Measurements from ENCODE around the gene SPATA31D4.
"Not testable (repeated sequence)": the region's sequence is repeated elsewhere in the genome, so short reads cannot be mapped to it uniquely, and the experiment has no call there.

SPATA31D4 gene

GRCh38 chr9:81930147-81930546 lies 1.9 kb downstream of the SPATA31D4 start:
- H3K9me3 Mint-ChIP-seq, H3K27ac Mint-ChIP-seq, DNase-seq, H3K27me3 Mint-ChIP-seq, H3K4me3 Mint-ChIP-seq, H3K4me1 Mint-ChIP-seq, ATAC-seq: not testable (repeated sequence)

- not testable (repeated sequence) for DNase-seq, H3K27me3 Mint-ChIP-seq, H3K27ac Mint-ChIP-seq, H3K9me3 Mint-ChIP-seq, H3K4me3 Mint-ChIP-seq, H3K4me1 Mint-ChIP-seq, ATAC-seq
Observed at GRCh38 chr9:81933547-81933946, 5.3 kb downstream of the SPATA31D4 start.

GRCh38 chr9:81943393-81943792 lies 15.2 kb downstream of the SPATA31D4 start, which contains the start of gene SPATA31D3:
Gene SPATA31D3, plus strand, starts transcription at chr9:81943500. Its CDS starts 86 bp downstream, at chr9:81943586.
- not testable (repeated sequence) for ATAC-seq, H3K4me1 Mint-ChIP-seq

GRCh38 chr9:81948650-81949049 lies 20.4 kb downstream of the SPATA31D4 start:
- not testable (repeated sequence) for H3K4me3 Mint-ChIP-seq, H3K27ac Mint-ChIP-seq, ATAC-seq, H3K4me1 Mint-ChIP-seq, H3K9me3 Mint-ChIP-seq, DNase-seq, H3K27me3 Mint-ChIP-seq

More at GRCh38 chr9:81943393-81943792, 15.2 kb downstream of the SPATA31D4 start, which contains the start of gene SPATA31D3:
- DNase-seq, H3K4me3 Mint-ChIP-seq, H3K27me3 Mint-ChIP-seq, H3K27ac Mint-ChIP-seq, H3K9me3 Mint-ChIP-seq: not testable (repeated sequence)

- ATAC-seq (no peak), DNase-seq (no peak)
- Mint-ChIP-seq H3K4me1 (no peaks in the 10 kb centered on the region), H3K9me3 (peaks cover 23 to 43% of the 10 kb centered on the region in 2 donors), H3K4me3 (no peak overlapping the region), H3K27me3 (no peaks in the 10 kb centered on the region), H3K27ac (no peak overlapping the region)
Observed at GRCh38 chr9:81953096-81953495, 24.9 kb downstream of the SPATA31D4 start.

GRCh38 chr9:81955625-81956024 lies 27.4 kb downstream of the SPATA31D4 start:
- Mint-ChIP-seq H3K27me3 (no peaks in the 10 kb centered on the region), H3K27ac (no peak overlapping the region), H3K9me3 (peaks cover 28 to 39% of the 10 kb centered on the region in 2 donors), H3K4me3 (no peak overlapping the region), H3K4me1 (no peaks in the 10 kb centered on the region)
- DNase-seq (no peak), ATAC-seq (no peak)

- Mint-ChIP-seq H3K4me3 (no peak overlapping the region), H3K27ac (no peak overlapping the region), H3K9me3 (peaks cover 6 to 14% of the 10 kb centered on the region in 2 donors), H3K4me1 (no peaks in the 10 kb centered on the region), H3K27me3 (no peaks in the 10 kb centered on the region)
- ATAC-seq (no peak), DNase-seq (no peak)
Observed at GRCh38 chr9:81964218-81965171, 36.3 kb downstream of the SPATA31D4 start.

GRCh38 chr9:81968026-81968425 lies 39.8 kb downstream of the SPATA31D4 start:
- Mint-ChIP-seq H3K9me3 (peaks cover 6 to 27% of the 10 kb centered on the region in 2 donors), H3K4me1 (no peaks in the 10 kb centered on the region), H3K27me3 (no peaks in the 10 kb centered on the region), H3K4me3 (no peak overlapping the region), H3K27ac (no peak overlapping the region)
- no peak for ATAC-seq
- no peak for DNase-seq

- H3K27me3 Mint-ChIP-seq = no peaks in the 10 kb centered on the region
- H3K4me1 Mint-ChIP-seq = no peaks in the 10 kb centered on the region
- ATAC-seq (no peak), DNase-seq (no peak)
- no peak overlapping the region for H3K27ac Mint-ChIP-seq
- H3K9me3 Mint-ChIP-seq = peaks cover 0 to 27% of the 10 kb centered on the region in 2 donors
- no peak overlapping the region for H3K4me3 Mint-ChIP-seq
Observed at GRCh38 chr9:81969971-81970370, 41.7 kb downstream of the SPATA31D4 start.

- ATAC-seq = no peak
- H3K9me3 Mint-ChIP-seq = peaks cover 0 to 27% of the 10 kb centered on the region in 2 donors
- DNase-seq = no peak
- no peaks in the 10 kb centered on the region for H3K4me1 Mint-ChIP-seq
- no peaks in the 10 kb centered on the region for H3K27me3 Mint-ChIP-seq
- no peak overlapping the region for H3K4me3 Mint-ChIP-seq
- no peak overlapping the region for H3K27ac Mint-ChIP-seq
Observed at GRCh38 chr9:81971727-81972126, 43.5 kb downstream of the SPATA31D4 start.

GRCh38 chr9:81974764-81975163 lies 46.5 kb downstream of the SPATA31D4 start:
- Mint-ChIP-seq H3K27me3 (no peaks in the 10 kb centered on the region), H3K9me3 (peaks cover 5 to 13% of the 10 kb centered on the region in 2 donors), H3K4me1 (no peaks in the 10 kb centered on the region), H3K4me3 (no peak overlapping the region), H3K27ac (no peak overlapping the region)
- DNase-seq (no peak), ATAC-seq (no peak)

- Mint-ChIP-seq H3K9me3 (peaks cover 2 to 5% of the 10 kb centered on the region in 2 donors), H3K4me3 (no peak overlapping the region), H3K27ac (no peak overlapping the region), H3K4me1 (no peaks in the 10 kb centered on the region), H3K27me3 (no peaks in the 10 kb centered on the region)
- DNase-seq (no peak), ATAC-seq (no peak)
Observed at GRCh38 chr9:81976351-81976750, 48.1 kb downstream of the SPATA31D4 start.

GRCh38 chr9:81979196-81979595 lies 51.0 kb downstream of the SPATA31D4 start:
- no peak for DNase-seq
- no peaks in the 10 kb centered on the region for H3K4me1 Mint-ChIP-seq
- no peaks in the 10 kb centered on the region for H3K27me3 Mint-ChIP-seq

GRCh38 chr9:81980568-81980967 lies 52.3 kb downstream of the SPATA31D4 start:
- no peaks in the 10 kb centered on the region for H3K4me1 Mint-ChIP-seq
- H3K27me3 Mint-ChIP-seq = no peaks in the 10 kb centered on the region
- H3K9me3 Mint-ChIP-seq = peaks cover 0 to 5% of the 10 kb centered on the region in 2 donors
- ATAC-seq = no peak
- H3K27ac Mint-ChIP-seq = no peak overlapping the region
- H3K4me3 Mint-ChIP-seq = no peak overlapping the region
- no peak for DNase-seq

More at GRCh38 chr9:81979196-81979595, 51.0 kb downstream of the SPATA31D4 start:
- Mint-ChIP-seq H3K27ac (no peak overlapping the region), H3K4me3 (no peak overlapping the region), H3K9me3 (peaks cover 0 to 5% of the 10 kb centered on the region in 2 donors)
- no peak for ATAC-seq

GRCh38 chr9:81981883-81982282 lies 53.7 kb downstream of the SPATA31D4 start:
- no peak overlapping the region for H3K4me3 Mint-ChIP-seq
- H3K27me3 Mint-ChIP-seq = no peaks in the 10 kb centered on the region
- H3K9me3 Mint-ChIP-seq = peaks cover 0 to 5% of the 10 kb centered on the region in 2 donors
- H3K27ac Mint-ChIP-seq = no peak overlapping the region
- H3K4me1 Mint-ChIP-seq = no peaks in the 10 kb centered on the region
- no peak for ATAC-seq
- DNase-seq = no peak
